Measurements from ENCODE around the gene NFYC. TPM values are rescaled to one million over a fixed set of nuclear protein-coding genes. Genes with fewer than 3 reads are reported as not detected.

The NFYC gene
- total RNA-seq, 1 experiment from 2014 or later = 65.5 TPM

- TF ChIP-seq, protein P1, sequence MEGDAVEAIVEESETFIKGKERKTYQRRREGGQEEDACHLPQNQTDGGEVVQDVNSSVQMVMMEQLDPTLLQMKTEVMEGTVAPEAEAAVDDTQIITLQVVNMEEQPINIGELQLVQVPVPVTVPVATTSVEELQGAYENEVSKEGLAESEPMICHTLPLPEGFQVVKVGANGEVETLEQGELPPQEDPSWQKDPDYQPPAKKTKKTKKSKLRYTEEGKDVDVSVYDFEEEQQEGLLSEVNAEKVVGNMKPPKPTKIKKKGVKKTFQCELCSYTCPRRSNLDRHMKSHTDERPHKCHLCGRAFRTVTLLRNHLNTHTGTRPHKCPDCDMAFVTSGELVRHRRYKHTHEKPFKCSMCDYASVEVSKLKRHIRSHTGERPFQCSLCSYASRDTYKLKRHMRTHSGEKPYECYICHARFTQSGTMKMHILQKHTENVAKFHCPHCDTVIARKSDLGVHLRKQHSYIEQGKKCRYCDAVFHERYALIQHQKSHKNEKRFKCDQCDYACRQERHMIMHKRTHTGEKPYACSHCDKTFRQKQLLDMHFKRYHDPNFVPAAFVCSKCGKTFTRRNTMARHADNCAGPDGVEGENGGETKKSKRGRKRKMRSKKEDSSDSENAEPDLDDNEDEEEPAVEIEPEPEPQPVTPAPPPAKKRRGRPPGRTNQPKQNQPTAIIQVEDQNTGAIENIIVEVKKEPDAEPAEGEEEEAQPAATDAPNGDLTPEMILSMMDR (IDR thresholded peaks at IDR 0.05; ENCODE audit: unreplicated experiment) = no peak
- BruUV-seq (replicated peaks) = no TSS peak
- Mint-ChIP-seq H3K27me3 (ENCODE audit: unreplicated experiment) (no peaks in the 10 kb centered on the region), H3K36me3 (ENCODE audit: insufficient read depth, unreplicated experiment) (peaks cover 25% of the 10 kb centered on the region), H3K9me3 (ENCODE audit: low read depth, unreplicated experiment) (no peaks in the 10 kb centered on the region), H3K4me1 (ENCODE audit: low read depth, unreplicated experiment) (no peaks in the 10 kb centered on the region), H3K27ac (ENCODE audit: unreplicated experiment) (no peak overlapping the region), H3K4me3 (ENCODE audit: low read depth, unreplicated experiment) (no peak overlapping the region)
- CTCF ChIA-PET = interaction anchor here (0.6 kb wide), 1 partner anchor 25 kb away, joined by 3 read pairs; no protein-coding TSS in a partner anchor
- intact Hi-C loops (cut with micrococcal nuclease; ENCODE audit: unreplicated experiment) = loop anchor here (10.0 kb wide), 1 partner anchor 75 kb away; no protein-coding TSS in a partner anchor
- no peak for DNase-seq
Observed at GRCh38 chr1:40769815-40770214, 78.3 kb downstream of the NFYC start.

DNA sequence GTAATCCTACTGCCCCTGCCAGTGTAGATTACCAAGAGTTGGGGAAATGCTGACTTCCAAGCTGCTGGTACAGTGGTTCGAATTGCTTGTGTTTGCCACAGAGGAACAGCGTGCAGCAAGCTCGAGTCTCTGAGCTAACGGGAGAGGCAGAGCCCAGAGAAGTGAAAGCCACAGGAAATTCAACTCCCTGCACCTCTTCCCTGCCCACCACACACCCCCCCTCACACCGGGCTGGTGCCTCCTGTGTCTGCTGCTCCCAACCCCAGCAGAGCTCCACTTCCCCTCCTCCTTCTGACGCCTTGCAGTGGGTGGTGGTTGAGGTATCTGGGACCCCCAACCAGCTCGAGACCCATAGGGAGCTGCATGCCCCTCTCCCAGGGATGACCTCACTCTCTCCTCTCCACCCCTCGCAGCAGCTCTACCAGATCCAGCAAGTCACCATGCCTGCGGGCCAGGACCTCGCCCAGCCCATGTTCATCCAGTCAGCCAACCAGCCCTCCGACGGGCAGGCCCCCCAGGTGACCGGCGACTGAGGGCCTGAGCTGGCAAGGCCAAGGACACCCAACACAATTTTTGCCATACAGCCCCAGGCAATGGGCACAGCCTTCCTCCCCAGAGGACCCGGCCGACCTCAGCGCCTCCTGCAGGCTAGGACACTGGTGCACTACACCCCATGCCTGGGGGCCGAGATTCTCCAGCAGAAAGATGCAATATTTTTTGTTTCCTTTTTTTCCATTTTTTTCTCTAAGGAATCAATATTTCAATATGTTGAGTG is 79.0 kb downstream of the NFYC start:
- intact Hi-C loops (cut with micrococcal nuclease; ENCODE audit: unreplicated experiment) = loop anchor here (10.0 kb wide), 1 partner anchor 74 kb away; no protein-coding TSS in a partner anchor
- Mint-ChIP-seq H3K4me1 (ENCODE audit: low read depth, unreplicated experiment) (no peaks in the 10 kb centered on the region), H3K27ac (ENCODE audit: unreplicated experiment) (no peak overlapping the region), H3K36me3 (ENCODE audit: insufficient read depth, unreplicated experiment) (peaks cover 20% of the 10 kb centered on the region), H3K4me3 (ENCODE audit: low read depth, unreplicated experiment) (no peak overlapping the region), H3K27me3 (ENCODE audit: unreplicated experiment) (no peaks in the 10 kb centered on the region), H3K9me3 (ENCODE audit: low read depth, unreplicated experiment) (no peaks in the 10 kb centered on the region)
- CTCF ChIA-PET = interaction anchor here (0.6 kb wide), 1 partner anchor 24 kb away, joined by 3 read pairs; no protein-coding TSS in a partner anchor
- DNase-seq = no peak
- BruUV-seq (replicated peaks) = no TSS peak
- TF ChIP-seq, protein P1 (IDR thresholded peaks at IDR 0.05; ENCODE audit: unreplicated experiment) = no peak

DNA sequence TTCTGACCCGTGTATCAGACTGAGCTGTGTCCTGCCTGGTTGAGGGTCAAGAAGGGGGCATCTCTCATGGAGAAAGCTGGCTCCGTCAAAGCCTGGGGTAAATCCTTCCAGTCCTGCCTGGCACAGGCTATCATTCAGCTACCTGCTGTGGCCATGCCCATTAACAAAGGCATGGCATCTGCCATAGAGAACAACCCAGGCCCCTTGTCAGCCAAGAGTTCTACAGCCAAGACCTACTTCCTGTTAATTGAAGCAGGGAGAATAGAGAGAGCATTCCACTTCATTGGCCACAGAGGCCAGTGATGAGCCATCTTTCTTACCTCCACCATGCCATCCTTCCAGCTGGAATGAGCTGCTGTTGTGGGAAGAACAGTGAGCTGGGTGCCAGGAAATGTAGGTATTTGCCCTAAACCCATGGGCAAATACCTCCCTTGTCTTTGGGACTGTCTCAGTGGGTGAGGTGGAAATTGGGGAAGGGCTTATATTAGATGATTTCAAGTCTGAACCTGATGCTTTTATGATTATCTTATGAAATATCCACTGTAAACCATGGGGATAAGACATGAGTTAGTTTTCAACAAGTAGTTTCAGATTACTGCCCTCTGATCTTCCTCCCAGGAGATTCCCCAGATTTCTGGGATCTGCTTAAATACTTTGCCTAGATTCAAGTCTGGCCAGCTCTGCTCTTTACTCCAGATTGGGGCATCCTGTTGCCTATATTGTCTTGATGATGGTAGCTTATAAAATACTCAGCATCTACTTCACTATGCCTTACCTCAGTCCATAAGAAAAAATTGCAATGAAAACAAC is 80.8 kb downstream of the NFYC start:
- H3K4me3 Mint-ChIP-seq (ENCODE audit: low read depth, unreplicated experiment) = no peak overlapping the region
- H3K4me1 Mint-ChIP-seq (ENCODE audit: low read depth, unreplicated experiment) = no peaks in the 10 kb centered on the region
- H3K27me3 Mint-ChIP-seq (ENCODE audit: unreplicated experiment) = no peaks in the 10 kb centered on the region
- H3K27ac Mint-ChIP-seq (ENCODE audit: unreplicated experiment) = no peak overlapping the region
- no TSS peak for BruUV-seq (replicated peaks)
- peaks cover 15% of the 10 kb centered on the region for H3K36me3 Mint-ChIP-seq (ENCODE audit: insufficient read depth, unreplicated experiment)
- DNase-seq = no peak
- CTCF ChIA-PET = interaction anchor here (0.7 to 1.2 kb wide), 3 partner anchors 39 to 180 kb away, joined by 3 read pairs; partner anchors contain the start of gene CITED4
- intact Hi-C loops (cut with micrococcal nuclease; ENCODE audit: unreplicated experiment) = loop anchor here (10.0 kb wide), 1 partner anchor 72 kb away; no protein-coding TSS in a partner anchor
- peaks cover 1% of the 10 kb centered on the region for H3K9me3 Mint-ChIP-seq (ENCODE audit: low read depth, unreplicated experiment)
- TF ChIP-seq, protein P1 (IDR thresholded peaks at IDR 0.05; ENCODE audit: unreplicated experiment) = no peak

GRCh38 chr1:40773748-40774265 is 82.3 kb downstream of the NFYC start:
- Mint-ChIP-seq H3K4me3 (ENCODE audit: low read depth, unreplicated experiment) (no peak overlapping the region), H3K4me1 (ENCODE audit: low read depth, unreplicated experiment) (peaks cover 4% of the 10 kb centered on the region), H3K27ac (ENCODE audit: unreplicated experiment) (no peak overlapping the region), H3K27me3 (ENCODE audit: unreplicated experiment) (no peaks in the 10 kb centered on the region), H3K9me3 (ENCODE audit: low read depth, unreplicated experiment) (peaks cover 2% of the 10 kb centered on the region), H3K36me3 (ENCODE audit: insufficient read depth, unreplicated experiment) (peaks cover 10% of the 10 kb centered on the region)
- TF ChIP-seq, protein P1 (IDR thresholded peaks at IDR 0.05; ENCODE audit: unreplicated experiment) = no peak
- no peak for DNase-seq
- intact Hi-C loops (cut with micrococcal nuclease; ENCODE audit: unreplicated experiment) = loop anchor here (2.0 to 10.0 kb wide), 2 partner anchors 71 to 179 kb away; no protein-coding TSS in a partner anchor
- CTCF ChIA-PET = interaction anchor here (0.6 to 2.0 kb wide), 7 partner anchors 8 to 179 kb away, joined by 3 to 14 read pairs (median 4); partner anchors contain the start of gene NFYC
- no TSS peak for BruUV-seq (replicated peaks)

Data from Calu3 (cell line).